Panc1 (cell line): ENCODE data around the gene APBB2. TPM values are rescaled to one million over a fixed set of nuclear protein-coding genes. Genes with fewer than 3 reads are reported as not detected.

ENCODE experiments used
- ATAC-seq: fragments of 200-7000 bp; cut with Tn5 transposase; 2 replicates; pipeline ENCODE4 v1.9.1; 2020; ENCODE audit warnings: mild to moderate bottlenecking, moderate library complexity
- BruUV-seq: library from RNA; stranded (reverse); fragments of 400-500 nt; replicated peaks from 2 replicates; lab custom pipeline; 2021; lab: Mats Ljungman, UMichigan
- CTCF ChIA-PET: fragments of 300-600 bp; sonication (Branson Sonifier 250); formaldehyde crosslinking; loops from one replicate; lab custom pipeline; 2022; ENCODE audit warnings: antibody characterized with exemption; lab: Charles Lee
- POLR2A ChIA-PET: fragments of 300-600 bp; sonication (Branson Sonifier 250); formaldehyde crosslinking; loops from one replicate; lab custom pipeline; 2022; ENCODE audit warnings: antibody characterized with exemption; lab: Charles Lee
- DNase-seq: peaks from one replicate; pipeline ENCODE4 v3.0.0-alpha.2; 2010; ENCODE audit warnings: low read depth, low spot score
- H3K27ac ChIP-seq: 2 replicates; pipeline ENCODE4 v1.5.1; 2011; ENCODE audit warnings: mild to moderate bottlenecking, low read length, inconsistent platforms
- H3K27me3 ChIP-seq: fragments of 200-500 bp; sonication (Bioruptor generic); 2 replicates; pipeline ENCODE4 v1.6.0; 2014; ENCODE audit warnings: low read length, inconsistent platforms; ENCODE audit not compliant: control insufficient read depth, insufficient read depth
- H3K36me3 ChIP-seq: fragments of 200-500 bp; sonication (Bioruptor generic); 2 replicates; pipeline ENCODE4 v1.5.1; 2014; ENCODE audit warnings: inconsistent platforms, mild to moderate bottlenecking, low read length, moderate library complexity; ENCODE audit not compliant: control insufficient read depth, insufficient read depth
- H3K4me1 ChIP-seq: 2 replicates; pipeline ENCODE4 v1.5.1; 2011; ENCODE audit warnings: inconsistent platforms, mild to moderate bottlenecking, low read length, moderate library complexity; ENCODE audit not compliant: control insufficient read depth, insufficient read depth
- H3K4me3 ChIP-seq, 2 experiments: 2 replicates each; pipeline ENCODE4 v1.5.1; 2011 to 2012; ENCODE audit warnings: low read depth in 2 of 2, low read length in 2 of 2, mild to moderate bottlenecking in 2 of 2, inconsistent platforms in 1 of 2, moderate library complexity in 1 of 2
- H3K9me3 ChIP-seq: fragments of 200-500 bp; sonication (Bioruptor generic); 2 replicates; pipeline ENCODE4 v1.5.1; 2014; ENCODE audit warnings: low read depth, mild to moderate bottlenecking, inconsistent platforms, low read length, moderate library complexity; ENCODE audit not compliant: control insufficient read depth, insufficient read depth
- POLR2AphosphoS5 ChIP-seq: IDR thresholded peaks from 2 replicates; pipeline ENCODE4 v1.6.1; 2012; ENCODE audit warnings: mild to moderate bottlenecking, low read depth, low read length, moderate library complexity
- SIN3A ChIP-seq: IDR thresholded peaks from 2 replicates; pipeline ENCODE4 v1.6.1; 2012; ENCODE audit warnings: low read depth, mild to moderate bottlenecking, low read length, moderate library complexity, borderline replicate concordance; ENCODE audit not compliant: insufficient read depth
- TCF7L2 ChIP-seq: IDR thresholded peaks from 2 replicates; pipeline ENCODE4 v1.6.1; 2011; ENCODE audit warnings: mild to moderate bottlenecking, low read depth, low read length, inconsistent platforms
- in situ Hi-C: cut with HindIII; loops from 2 replicates; pipeline ENCODE4 v1.10.0; 2016; ENCODE audit warnings: low sequenced_read_pairs, low pct_unique_long_range_greater_than_20kb
- intact Hi-C: fragments of 100-400 bp; cut with micrococcal nuclease; formaldehyde crosslinking; loops from one replicate; pipeline ENCODE4 v1.10.0; 2022; ENCODE audit not compliant: unreplicated experiment
- total RNA-seq: library from RNA; stranded (reverse); gene quantifications from one replicate; pipeline ENCODE4 v1.2.1, GENCODE V29; 2021; ENCODE audit not compliant: unreplicated experiment
- TF ChIP-seq, protein P1 (sequence below): fragments of 450-650 bp; IDR thresholded peaks from 2 replicates; pipeline ENCODE4 v1.5.1; 2017; ENCODE audit warnings: mild to moderate bottlenecking
- TF ChIP-seq, protein P2 (sequence below), 2 experiments: IDR thresholded peaks; 2 replicates each; pipeline ENCODE4 v1.6.1; 2011 to 2012; ENCODE audit warnings: low read depth in 2 of 2, control low read depth in 1 of 2, low read length in 1 of 2, mild to moderate bottlenecking in 1 of 2, moderate library complexity in 1 of 2; ENCODE audit not compliant: insufficient read depth in 1 of 2

APBB2 gene
- total RNA-seq, 1 experiment from 2014 or later, result 27.1 TPM

- intact Hi-C loops (loop anchor here (5.0 to 10.0 kb wide), 2 partner anchors 65 to 283 kb away; no protein-coding TSS in a partner anchor), in situ Hi-C loops (no loop called here)
- CTCF ChIA-PET, result no interaction called here
- POLR2A ChIA-PET, result no interaction called here
- Histone ChIP-seq H3K36me3 (peaks cover 4% of the 10 kb centered on the region; the same call in 1 of the 2 replicates), H3K27ac (peak overlapping the region; percentile 54; the same call in 1 of the 2 replicates), H3K9me3 (no peaks in the 10 kb centered on the region), H3K4me3 (no peak overlapping the region), H3K4me1 (peaks cover 36% of the 10 kb centered on the region), H3K27me3 (no peaks in the 10 kb centered on the region)
- ATAC-seq (no peak), DNase-seq (no peak)
- TF ChIP-seq, protein P1, sequence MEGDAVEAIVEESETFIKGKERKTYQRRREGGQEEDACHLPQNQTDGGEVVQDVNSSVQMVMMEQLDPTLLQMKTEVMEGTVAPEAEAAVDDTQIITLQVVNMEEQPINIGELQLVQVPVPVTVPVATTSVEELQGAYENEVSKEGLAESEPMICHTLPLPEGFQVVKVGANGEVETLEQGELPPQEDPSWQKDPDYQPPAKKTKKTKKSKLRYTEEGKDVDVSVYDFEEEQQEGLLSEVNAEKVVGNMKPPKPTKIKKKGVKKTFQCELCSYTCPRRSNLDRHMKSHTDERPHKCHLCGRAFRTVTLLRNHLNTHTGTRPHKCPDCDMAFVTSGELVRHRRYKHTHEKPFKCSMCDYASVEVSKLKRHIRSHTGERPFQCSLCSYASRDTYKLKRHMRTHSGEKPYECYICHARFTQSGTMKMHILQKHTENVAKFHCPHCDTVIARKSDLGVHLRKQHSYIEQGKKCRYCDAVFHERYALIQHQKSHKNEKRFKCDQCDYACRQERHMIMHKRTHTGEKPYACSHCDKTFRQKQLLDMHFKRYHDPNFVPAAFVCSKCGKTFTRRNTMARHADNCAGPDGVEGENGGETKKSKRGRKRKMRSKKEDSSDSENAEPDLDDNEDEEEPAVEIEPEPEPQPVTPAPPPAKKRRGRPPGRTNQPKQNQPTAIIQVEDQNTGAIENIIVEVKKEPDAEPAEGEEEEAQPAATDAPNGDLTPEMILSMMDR, result no peak
- TF ChIP-seq POLR2AphosphoS5, result no peak
- no peak for TF ChIP-seq SIN3A
- TF ChIP-seq, protein P2, sequence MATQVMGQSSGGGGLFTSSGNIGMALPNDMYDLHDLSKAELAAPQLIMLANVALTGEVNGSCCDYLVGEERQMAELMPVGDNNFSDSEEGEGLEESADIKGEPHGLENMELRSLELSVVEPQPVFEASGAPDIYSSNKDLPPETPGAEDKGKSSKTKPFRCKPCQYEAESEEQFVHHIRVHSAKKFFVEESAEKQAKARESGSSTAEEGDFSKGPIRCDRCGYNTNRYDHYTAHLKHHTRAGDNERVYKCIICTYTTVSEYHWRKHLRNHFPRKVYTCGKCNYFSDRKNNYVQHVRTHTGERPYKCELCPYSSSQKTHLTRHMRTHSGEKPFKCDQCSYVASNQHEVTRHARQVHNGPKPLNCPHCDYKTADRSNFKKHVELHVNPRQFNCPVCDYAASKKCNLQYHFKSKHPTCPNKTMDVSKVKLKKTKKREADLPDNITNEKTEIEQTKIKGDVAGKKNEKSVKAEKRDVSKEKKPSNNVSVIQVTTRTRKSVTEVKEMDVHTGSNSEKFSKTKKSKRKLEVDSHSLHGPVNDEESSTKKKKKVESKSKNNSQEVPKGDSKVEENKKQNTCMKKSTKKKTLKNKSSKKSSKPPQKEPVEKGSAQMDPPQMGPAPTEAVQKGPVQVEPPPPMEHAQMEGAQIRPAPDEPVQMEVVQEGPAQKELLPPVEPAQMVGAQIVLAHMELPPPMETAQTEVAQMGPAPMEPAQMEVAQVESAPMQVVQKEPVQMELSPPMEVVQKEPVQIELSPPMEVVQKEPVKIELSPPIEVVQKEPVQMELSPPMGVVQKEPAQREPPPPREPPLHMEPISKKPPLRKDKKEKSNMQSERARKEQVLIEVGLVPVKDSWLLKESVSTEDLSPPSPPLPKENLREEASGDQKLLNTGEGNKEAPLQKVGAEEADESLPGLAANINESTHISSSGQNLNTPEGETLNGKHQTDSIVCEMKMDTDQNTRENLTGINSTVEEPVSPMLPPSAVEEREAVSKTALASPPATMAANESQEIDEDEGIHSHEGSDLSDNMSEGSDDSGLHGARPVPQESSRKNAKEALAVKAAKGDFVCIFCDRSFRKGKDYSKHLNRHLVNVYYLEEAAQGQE (IDR thresholded peaks at IDR 0.05; ENCODE audit: insufficient read depth in 1 of 2, low read depth in 2 of 2, low read length in 1 of 2), result no peak
- no peak for TF ChIP-seq TCF7L2
- no TSS peak for BruUV-seq
These were observed 4.4 kb downstream of the APBB2 start for GRCh38 chr4:41209901-41210300.

DNA sequence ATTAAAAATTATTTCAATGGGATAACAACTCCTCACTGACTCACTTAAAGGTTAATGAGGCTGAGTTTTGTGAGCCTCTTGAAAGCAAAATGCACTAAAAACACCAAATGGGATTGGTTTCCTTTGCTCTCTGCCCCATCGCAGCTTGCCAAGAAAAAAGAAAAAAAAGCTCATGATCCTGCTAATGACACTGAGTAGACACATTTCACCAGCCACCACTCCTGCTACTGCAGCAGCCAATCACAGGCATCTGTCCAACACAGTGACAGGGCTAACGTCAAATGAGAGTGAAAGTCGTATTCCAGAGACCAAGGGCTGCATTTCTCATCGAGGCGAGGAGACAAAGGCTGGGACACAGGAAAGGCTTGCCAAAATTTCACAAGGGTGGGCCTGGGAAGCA is 5.2 kb downstream of the APBB2 start:
- TF ChIP-seq POLR2AphosphoS5 (no peak), TCF7L2 (no peak), SIN3A (no peak)
- TF ChIP-seq, protein P1, result no peak
- TF ChIP-seq, protein P2 (IDR thresholded peaks at IDR 0.05; ENCODE audit: insufficient read depth in 1 of 2, low read depth in 2 of 2, low read length in 1 of 2), result no peak
- intact Hi-C loops, result loop anchor here (10.0 kb wide), 1 partner anchor 64 kb away; no protein-coding TSS in a partner anchor
- Histone ChIP-seq H3K4me1 (peaks cover 41% of the 10 kb centered on the region), H3K36me3 (peaks cover 4% of the 10 kb centered on the region; the same call in 1 of the 2 replicates), H3K9me3 (no peaks in the 10 kb centered on the region), H3K4me3 (no peak overlapping the region), H3K27me3 (no peaks in the 10 kb centered on the region), H3K27ac (peak overlapping the region; percentile 62)
- ChIA-PET POLR2A (no interaction called here), CTCF (no interaction called here)
- no peak for DNase-seq
- no TSS peak for BruUV-seq
- ATAC-seq, result no peak
- in situ Hi-C loops, result no loop called here
